Vagina (tissue), 2 donors: ENCODE measurements around the gene CDK16. TPM values are rescaled to one million over a fixed set of nuclear protein-coding genes. Genes with fewer than 3 reads are reported as not detected.

Experiments
- DNase-seq, 2 donors: peaks; one replicate each; pipeline ENCODE4 v3.0.0-alpha.2; 2017; ENCODE audit errors: extremely low spot score in 2 of 2
- H3K27ac ChIP-seq: fragments of 200-600 bp; sonication (generic); one replicate; pipeline ENCODE4 v1.5.1; 2019
- H3K27me3 ChIP-seq: fragments of 200-600 bp; sonication (generic); one replicate; pipeline ENCODE4 v1.5.1; 2019
- H3K36me3 ChIP-seq, 2 donors: fragments of 200-600 bp; sonication (generic); one replicate each; pipeline ENCODE4 v1.5.1; 2017 to 2019
- H3K4me1 ChIP-seq: fragments of 200-600 bp; sonication (generic); one replicate; pipeline ENCODE4 v1.5.1; 2019
- H3K4me3 ChIP-seq, 2 donors: fragments of 200-600 bp; sonication (generic); 1 replicate in 1 of 2; 2 replicates in 1 of 2; pipeline ENCODE4 v1.5.1; 2016 to 2019
- H3K9me3 ChIP-seq: fragments of 200-600 bp; sonication (generic); one replicate; pipeline ENCODE4 v1.5.1; 2019
- CTCF ChIP-seq, 3 experiments: fragments of 450-650 bp in 2 of 3; fragments of 200-600 bp in 1 of 3; sonication (generic) in 1 of 3; IDR thresholded peaks; one replicate each; pipeline ENCODE4 v1.5.1; 2017 to 2019; ENCODE audit warnings: antibody characterized with exemption in 3 of 3, mild to moderate bottlenecking in 2 of 3, moderate library complexity in 2 of 3
- POLR2A ChIP-seq, 2 donors: fragments of 450-650 bp; IDR thresholded peaks; one replicate each; pipeline ENCODE4 v1.6.1; 2017; ENCODE audit warnings: antibody characterized with exemption in 2 of 2, mild to moderate bottlenecking in 2 of 2, moderate library complexity in 2 of 2
- POLR2AphosphoS5 ChIP-seq, 2 donors: sonication (generic); formaldehyde crosslinking; IDR thresholded peaks; one replicate each; pipeline ENCODE4 v1.9.0; 2017; ENCODE audit warnings: antibody characterized with exemption in 2 of 2, mild to moderate bottlenecking in 2 of 2, low read depth in 1 of 2; ENCODE audit not compliant: insufficient read depth in 1 of 2
- intact Hi-C: fragments of 100-400 bp; cut with DNase I; formaldehyde crosslinking; loops from one replicate; pipeline ENCODE4 v1.15.1; 2023
- total RNA-seq: library from RNA; depleted of rRNA; stranded (reverse); fragments of >200 nt; gene quantifications from one replicate; pipeline ENCODE4 v1.2.3, GENCODE V29; 2016

The CDK16 gene
- total RNA-seq, 1 donor from 2014 or later = 73.9 TPM

- H3K4me3 ChIP-seq = no peak overlapping the region
- H3K27ac ChIP-seq = no peak overlapping the region
- no peaks in the 10 kb centered on the region for H3K9me3 ChIP-seq
- intact Hi-C loops = no loop called here
- H3K27me3 ChIP-seq = no peaks in the 10 kb centered on the region
- no peak for DNase-seq
- peaks cover 7 to 87% of the 10 kb centered on the region in 2 donors for H3K36me3 ChIP-seq
- TF ChIP-seq POLR2AphosphoS5 (IDR thresholded peaks at IDR 0.05; ENCODE audit: insufficient read depth in 1 of 2, low read depth in 1 of 2) (no peak), POLR2A (IDR thresholded peaks at IDR 0.05) (no peak), CTCF (IDR thresholded peaks at IDR 0.05) (no peak)
- peaks cover 12% of the 10 kb centered on the region for H3K4me1 ChIP-seq
Observed at GRCh38 chrX:47212381-47213293, 5.8 kb upstream of the CDK16 start.

GRCh38 chrX:47214435-47215077 lies 3.9 kb upstream of the CDK16 start:
- no peak for TF ChIP-seq POLR2AphosphoS5 (IDR thresholded peaks at IDR 0.05; ENCODE audit: insufficient read depth in 1 of 2, low read depth in 1 of 2)
- no peak for TF ChIP-seq POLR2A (IDR thresholded peaks at IDR 0.05)
- H3K4me1 ChIP-seq = peaks cover 19% of the 10 kb centered on the region
- DNase-seq = no peak
- H3K27me3 ChIP-seq = no peaks in the 10 kb centered on the region
- H3K27ac ChIP-seq = no peak overlapping the region
- no peaks in the 10 kb centered on the region for H3K9me3 ChIP-seq
- intact Hi-C loops = no loop called here
- H3K4me3 ChIP-seq = no peak overlapping the region
- H3K36me3 ChIP-seq = peaks cover 6 to 69% of the 10 kb centered on the region in 2 donors

DNA sequence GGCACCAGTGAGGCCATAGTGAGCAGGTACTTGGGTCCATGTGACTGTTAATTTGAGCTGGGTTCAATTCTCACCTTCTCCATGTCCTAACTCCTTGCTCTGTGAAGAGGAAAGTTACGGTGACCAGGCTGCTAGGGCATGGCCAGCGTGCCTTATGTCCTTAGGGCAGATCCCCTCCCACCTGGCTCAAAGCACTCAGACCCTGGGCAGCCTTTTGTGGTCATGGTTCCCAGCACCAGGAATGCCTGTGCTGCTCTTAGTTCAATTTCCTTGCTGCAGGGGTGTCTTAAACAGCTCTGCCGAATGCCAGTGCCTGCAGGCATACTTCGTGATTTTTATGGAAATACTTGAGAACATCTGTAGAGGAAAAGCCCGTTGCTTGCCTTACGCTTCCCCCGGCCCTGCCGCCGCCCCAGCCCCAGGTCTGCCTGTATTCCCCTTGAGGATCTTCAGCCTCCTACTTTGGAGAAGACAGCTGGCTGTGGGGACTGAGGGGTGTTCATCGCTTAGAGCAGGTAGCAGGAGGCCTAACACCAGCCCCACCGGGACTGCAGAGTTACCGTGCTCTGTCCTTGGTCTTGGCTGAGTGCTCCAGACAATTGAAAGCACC lies 3.1 kb upstream of the CDK16 start:
- DNase-seq = no peak
- no peak overlapping the region for H3K27ac ChIP-seq
- H3K36me3 ChIP-seq = peaks cover 0 to 61% of the 10 kb centered on the region in 2 donors
- intact Hi-C loops = no loop called here
- H3K4me3 ChIP-seq = no peak overlapping the region
- no peaks in the 10 kb centered on the region for H3K9me3 ChIP-seq
- no peaks in the 10 kb centered on the region for H3K27me3 ChIP-seq
- TF ChIP-seq POLR2A (IDR thresholded peaks at IDR 0.05) (no peak), CTCF (IDR thresholded peaks at IDR 0.05) (no peak), POLR2AphosphoS5 (IDR thresholded peaks at IDR 0.05; ENCODE audit: insufficient read depth in 1 of 2, low read depth in 1 of 2) (no peak)
- H3K4me1 ChIP-seq = peaks cover 27% of the 10 kb centered on the region

GRCh38 chrX:47216393-47216925 lies 2.0 kb upstream of the CDK16 start:
- Histone ChIP-seq H3K27me3 (no peaks in the 10 kb centered on the region), H3K36me3 (peaks cover 0 to 50% of the 10 kb centered on the region in 2 donors), H3K4me3 (no peak overlapping the region), H3K4me1 (peaks cover 34% of the 10 kb centered on the region), H3K9me3 (no peaks in the 10 kb centered on the region), H3K27ac (peak overlapping the region; percentile 92)
- intact Hi-C loops = no loop called here
- TF ChIP-seq POLR2AphosphoS5 (IDR thresholded peaks at IDR 0.05; ENCODE audit: insufficient read depth in 1 of 2, low read depth in 1 of 2) (no peak), CTCF (IDR thresholded peaks at IDR 0.05) (no peak), POLR2A (IDR thresholded peaks at IDR 0.05) (no peak)
- DNase-seq = no peak

GRCh38 chrX:47217121-47217851 lies 1.2 kb upstream of the CDK16 start:
- H3K27ac ChIP-seq = peak overlapping the region; percentile 92
- intact Hi-C loops = no loop called here
- TF ChIP-seq CTCF (IDR thresholded peaks at IDR 0.05) (no peak), POLR2AphosphoS5 (IDR thresholded peaks at IDR 0.05; ENCODE audit: insufficient read depth in 1 of 2, low read depth in 1 of 2) (peak; percentile 24 to 83), POLR2A (IDR thresholded peaks at IDR 0.05) (peak in 1 of 2 donors; percentile 57)
- peak overlapping the region; percentile 71 to 93 for H3K4me3 ChIP-seq
- peaks cover 34% of the 10 kb centered on the region for H3K4me1 ChIP-seq
- H3K36me3 ChIP-seq = peaks cover 0 to 42% of the 10 kb centered on the region in 2 donors
- no peaks in the 10 kb centered on the region for H3K27me3 ChIP-seq
- peak in 1 of 2 donors; percentile 93 for DNase-seq
- H3K9me3 ChIP-seq = no peaks in the 10 kb centered on the region
